Ishikawa (cell line): ENCODE measurements around the gene MAGI2.

Experiments
- EGR1 ChIP-seq: IDR thresholded peaks from 2 replicates; pipeline ENCODE4 v1.6.1; 2012
- NFIC ChIP-seq: IDR thresholded peaks from 2 replicates; pipeline ENCODE4 v1.6.1; 2012
- RAD21 ChIP-seq: IDR thresholded peaks from 2 replicates; pipeline ENCODE4 v1.6.1; 2012; ENCODE audit warnings: low read depth
- ZBTB7A ChIP-seq: IDR thresholded peaks from 2 replicates; pipeline ENCODE4 v1.6.1; 2012; ENCODE audit warnings: low read depth
- TF ChIP-seq, protein P1 (sequence below): IDR thresholded peaks from 2 replicates; pipeline ENCODE4 v1.6.1; 2012; ENCODE audit warnings: low read depth, mild to moderate bottlenecking
- TF ChIP-seq, protein P2 (sequence below): IDR thresholded peaks from 2 replicates; pipeline ENCODE4 v1.6.1; 2012

DNA sequence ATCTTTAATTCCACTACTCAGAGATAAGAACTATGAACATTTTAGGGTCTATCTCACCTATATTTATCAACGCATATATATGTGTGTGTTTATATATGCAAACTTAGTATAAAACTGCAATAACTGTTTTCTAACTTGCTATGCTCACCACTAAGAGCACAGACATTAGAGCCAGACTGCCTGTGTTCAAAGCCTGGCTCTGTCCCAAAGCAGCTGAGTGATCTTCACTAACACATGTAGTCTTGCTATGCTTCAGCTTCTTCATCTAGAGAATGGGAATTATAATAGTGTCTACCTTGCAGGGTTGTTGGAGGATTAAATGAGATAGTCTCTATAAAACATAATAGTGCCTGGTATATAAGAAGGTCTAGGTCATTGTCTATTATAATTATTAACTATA, 165.5 kb downstream of the MAGI2 start:
- TF ChIP-seq, protein P1, sequence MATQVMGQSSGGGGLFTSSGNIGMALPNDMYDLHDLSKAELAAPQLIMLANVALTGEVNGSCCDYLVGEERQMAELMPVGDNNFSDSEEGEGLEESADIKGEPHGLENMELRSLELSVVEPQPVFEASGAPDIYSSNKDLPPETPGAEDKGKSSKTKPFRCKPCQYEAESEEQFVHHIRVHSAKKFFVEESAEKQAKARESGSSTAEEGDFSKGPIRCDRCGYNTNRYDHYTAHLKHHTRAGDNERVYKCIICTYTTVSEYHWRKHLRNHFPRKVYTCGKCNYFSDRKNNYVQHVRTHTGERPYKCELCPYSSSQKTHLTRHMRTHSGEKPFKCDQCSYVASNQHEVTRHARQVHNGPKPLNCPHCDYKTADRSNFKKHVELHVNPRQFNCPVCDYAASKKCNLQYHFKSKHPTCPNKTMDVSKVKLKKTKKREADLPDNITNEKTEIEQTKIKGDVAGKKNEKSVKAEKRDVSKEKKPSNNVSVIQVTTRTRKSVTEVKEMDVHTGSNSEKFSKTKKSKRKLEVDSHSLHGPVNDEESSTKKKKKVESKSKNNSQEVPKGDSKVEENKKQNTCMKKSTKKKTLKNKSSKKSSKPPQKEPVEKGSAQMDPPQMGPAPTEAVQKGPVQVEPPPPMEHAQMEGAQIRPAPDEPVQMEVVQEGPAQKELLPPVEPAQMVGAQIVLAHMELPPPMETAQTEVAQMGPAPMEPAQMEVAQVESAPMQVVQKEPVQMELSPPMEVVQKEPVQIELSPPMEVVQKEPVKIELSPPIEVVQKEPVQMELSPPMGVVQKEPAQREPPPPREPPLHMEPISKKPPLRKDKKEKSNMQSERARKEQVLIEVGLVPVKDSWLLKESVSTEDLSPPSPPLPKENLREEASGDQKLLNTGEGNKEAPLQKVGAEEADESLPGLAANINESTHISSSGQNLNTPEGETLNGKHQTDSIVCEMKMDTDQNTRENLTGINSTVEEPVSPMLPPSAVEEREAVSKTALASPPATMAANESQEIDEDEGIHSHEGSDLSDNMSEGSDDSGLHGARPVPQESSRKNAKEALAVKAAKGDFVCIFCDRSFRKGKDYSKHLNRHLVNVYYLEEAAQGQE, result no peak
- TF ChIP-seq, protein P2, sequence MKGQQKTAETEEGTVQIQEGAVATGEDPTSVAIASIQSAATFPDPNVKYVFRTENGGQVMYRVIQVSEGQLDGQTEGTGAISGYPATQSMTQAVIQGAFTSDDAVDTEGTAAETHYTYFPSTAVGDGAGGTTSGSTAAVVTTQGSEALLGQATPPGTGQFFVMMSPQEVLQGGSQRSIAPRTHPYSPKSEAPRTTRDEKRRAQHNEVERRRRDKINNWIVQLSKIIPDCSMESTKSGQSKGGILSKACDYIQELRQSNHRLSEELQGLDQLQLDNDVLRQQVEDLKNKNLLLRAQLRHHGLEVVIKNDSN, result no peak
- TF ChIP-seq RAD21, result no peak
- no peak for TF ChIP-seq NFIC
- TF ChIP-seq EGR1, result no peak
- TF ChIP-seq ZBTB7A, result no peak
